Lower leg skin (tissue), 4 donors: ENCODE measurements around the gene OR2W3. TPM values are rescaled to one million over a fixed set of nuclear protein-coding genes. Genes with fewer than 3 reads are reported as not detected.

Source experiments
- DNase-seq, 2 donors: peaks; one replicate each; pipeline ENCODE4 v3.0.0-alpha.2; 2019; ENCODE audit warnings: low spot score in 2 of 2
- H3K4me3 ChIP-seq: fragments of 200-600 bp; sonication (generic); 2 replicates; pipeline ENCODE4 v1.5.1; 2017; ENCODE audit warnings: mild to moderate bottlenecking, low read depth; ENCODE audit not compliant: poor library complexity, severe bottlenecking
- CTCF ChIP-seq, 3 donors: fragments of 450-650 bp; IDR thresholded peaks; one replicate each; pipeline ENCODE4 v1.5.1; 2016; ENCODE audit warnings: antibody characterized with exemption in 3 of 3, mild to moderate bottlenecking in 3 of 3, moderate library complexity in 2 of 3
- POLR2A ChIP-seq, 2 donors: fragments of 450-650 bp; IDR thresholded peaks; one replicate each; pipeline ENCODE4 v1.6.1; 2016 to 2017; ENCODE audit warnings: antibody characterized with exemption in 2 of 2, mild to moderate bottlenecking in 1 of 2, moderate library complexity in 1 of 2
- WGBS, 2 donors: methylation state at CpG; one replicate each; pipeline ENCODE4 v1.1.5; 2018; 5-methylcytosine and 5-hydroxymethylcytosine counted together
- intact Hi-C: fragments of 100-400 bp; cut with DNase I; formaldehyde crosslinking; loops from one replicate; pipeline ENCODE4 v1.15.0; 2023; ENCODE audit warnings: low total_unique reads
- total RNA-seq, 4 donors: library from RNA; depleted of rRNA; stranded (reverse); fragments of >200 nt; gene quantifications; one replicate each; pipeline ENCODE4 v1.1.0, GENCODE V29; 2016

OR2W3 gene
- total RNA-seq, 4 donors from 2014 or later, result 0.36 to 2.6 TPM; not detected in 2

GRCh38 chr1:247906504-247907047 lies 11.2 kb downstream of the OR2W3 start:
- no peak for DNase-seq
- 41 to 48% methylated on average over 7 of the region's 7 CpGs for WGBS, 2 donors
- intact Hi-C loops, result no loop called here
- TF ChIP-seq CTCF (IDR thresholded peaks at IDR 0.05), result no peak
- no peak for TF ChIP-seq POLR2A (IDR thresholded peaks at IDR 0.05)
- H3K4me3 ChIP-seq, result no peak overlapping the region

GRCh38 chr1:247908766-247909165 lies 13.4 kb downstream of the OR2W3 start:
- DNase-seq, result no peak
- 76 to 80% methylated on average over 5 of the region's 5 CpGs for WGBS, 2 donors
- TF ChIP-seq POLR2A (IDR thresholded peaks at IDR 0.05) (no peak), CTCF (IDR thresholded peaks at IDR 0.05) (no peak)
- H3K4me3 ChIP-seq, result no peak overlapping the region
- intact Hi-C loops, result no loop called here

- intact Hi-C loops, result no loop called here
- 67 to 76% methylated on average over 2 of the region's 2 CpGs for WGBS, 2 donors
- H3K4me3 ChIP-seq, result no peak overlapping the region
- no peak for DNase-seq
- TF ChIP-seq CTCF (IDR thresholded peaks at IDR 0.05) (no peak), POLR2A (IDR thresholded peaks at IDR 0.05) (no peak)
These were observed 18.4 kb downstream of the OR2W3 start for GRCh38 chr1:247913786-247914185.

- TF ChIP-seq CTCF (IDR thresholded peaks at IDR 0.05) (no peak), POLR2A (IDR thresholded peaks at IDR 0.05) (no peak)
- intact Hi-C loops, result no loop called here
- H3K4me3 ChIP-seq, result no peak overlapping the region
- 63 to 65% methylated on average over 4 of the region's 4 CpGs for WGBS, 2 donors
- DNase-seq, result no peak
These were observed 19.7 kb downstream of the OR2W3 start for GRCh38 chr1:247914941-247915662.

GRCh38 chr1:247919952-247920351 lies 24.6 kb downstream of the OR2W3 start, which contains the start of gene OR2T8:
Gene OR2T8 (plus strand): TSS chr1:247920252. CDS start chr1:247921018, 766 bp downstream.
- no peak for DNase-seq
- 92 to 94% methylated on average over 2 of the region's 2 CpGs for WGBS, 2 donors
- H3K4me3 ChIP-seq, result no peak within 1 kb of the TSS
- intact Hi-C loops, result no loop called here
- no peak for TF ChIP-seq CTCF (IDR thresholded peaks at IDR 0.05)
- TF ChIP-seq POLR2A (IDR thresholded peaks at IDR 0.05), result no peak
